ENCODE results near the gene MTCL1. TPM values are rescaled to one million over a fixed set of nuclear protein-coding genes. Genes with fewer than 3 reads are reported as not detected.
"Not testable (repeated sequence)": the region's sequence is repeated elsewhere in the genome, so short reads cannot be mapped to it uniquely, and the experiment has no call there.

The MTCL1 gene
- total and polyA plus RNA-seq, 7 experiments from 2014 or later = 0.17 to 0.81 (median 0.61) TPM; not detected in 4

DNA sequence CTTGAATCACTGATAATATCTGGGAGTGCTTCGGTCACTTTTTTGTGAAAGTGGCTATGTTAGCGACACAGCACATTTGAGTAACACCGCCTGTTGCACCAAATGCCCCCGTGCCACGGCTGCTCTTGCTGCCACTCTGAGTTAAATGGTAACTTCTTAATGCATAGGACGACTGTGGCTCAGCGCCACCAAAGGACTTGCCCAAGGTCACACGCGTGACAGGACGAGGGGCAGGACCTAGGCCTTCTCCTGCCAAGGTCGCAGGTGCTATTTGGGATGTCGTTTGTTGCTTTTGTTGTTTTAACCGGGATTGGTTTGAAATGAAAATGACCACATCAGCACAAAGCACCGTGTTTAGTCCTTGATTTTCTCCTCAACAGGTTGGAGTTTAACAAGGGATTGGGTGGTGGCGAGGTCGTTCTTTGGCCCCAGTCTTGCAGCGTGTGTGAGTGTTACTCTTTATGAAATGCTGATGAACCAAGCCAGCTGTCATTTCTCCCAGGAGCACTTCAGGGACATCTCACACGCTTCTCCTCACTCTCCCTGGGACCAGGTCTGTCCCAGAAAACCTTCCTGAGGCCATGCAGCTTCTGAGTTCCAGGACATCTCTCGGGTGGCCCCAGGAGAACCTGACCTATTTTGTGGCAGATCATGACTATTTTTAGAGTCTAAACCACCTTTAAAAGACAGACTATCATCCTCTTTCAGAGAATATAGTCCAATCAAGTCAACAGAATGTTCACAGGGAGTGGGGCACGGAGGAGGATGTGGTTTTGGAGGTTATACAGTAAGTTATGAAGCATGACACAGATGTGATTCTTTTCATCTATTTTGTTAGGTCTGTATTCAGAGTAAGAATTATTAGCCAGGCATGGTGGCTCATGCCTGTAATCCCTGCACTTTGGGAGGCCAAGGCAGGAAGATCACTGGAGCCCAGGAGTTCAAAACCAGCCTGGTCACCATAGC lies 49.9 kb downstream of the MTCL1 start:
- Histone ChIP-seq H3K27me3 (ENCODE audit: control insufficient read depth in 2 of 2, insufficient read depth in 2 of 2, low read length in 2 of 2) (no peaks in the 10 kb centered on the region), H3K9me3 (ENCODE audit: control insufficient read depth in 2 of 3, low read length in 3 of 3) (no peaks in the 10 kb centered on the region), H3K4me3 (ENCODE audit: low read length) (peak overlapping the region; percentile 4), H3K36me3 (ENCODE audit: control insufficient read depth in 2 of 3, insufficient read depth in 3 of 3, low read length in 3 of 3) (no peaks in the 10 kb centered on the region), H3K27ac (ENCODE audit: low read depth, low read length) (no peak overlapping the region), H3K4me1 (ENCODE audit: control insufficient read depth in 2 of 2, insufficient read depth in 2 of 2, low read length in 2 of 2) (peaks cover 15 to 23% of the 10 kb centered on the region in 2 donors)
- peak in 7 of 9 donors; percentile 78 to 90 (median 89) for DNase-seq
- peak overlapping the region; percentile 68 to 94 (median 79) for H3K4me3 Mint-ChIP-seq
- H3K27me3 Mint-ChIP-seq = peaks cover 0 to 18% (median 8%) of the 10 kb centered on the region in 5 donors
- H3K4me1 Mint-ChIP-seq = peaks cover 17 to 39% (median 31%) of the 10 kb centered on the region in 7 donors
- intact Hi-C loops (cut with micrococcal nuclease) = loop anchor here (1.0 to 5.0 kb wide), 7 partner anchors 11 to 720 kb away; partner anchors contain the start of genes MTCL1 (in 2 of the 2), RALBP1 (in 1 of the 2) and TWSG1 (in 1 of the 2)
- POLR2A ChIA-PET = interaction anchor here (0.9 to 1.2 kb wide), 2 partner anchors 14 to 144 kb away, joined by 3 read pairs; no protein-coding TSS in a partner anchor
- ATAC-seq = peak; percentile 97
- CTCF ChIA-PET = no interaction called here
- H3K9me3 Mint-ChIP-seq = no peaks in the 10 kb centered on the region
- H3K36me3 Mint-ChIP-seq = no peaks in the 10 kb centered on the region
- H3K27ac Mint-ChIP-seq = peak overlapping the region in 8 of 9 donors; percentile 21 to 88 (median 71)

DNA sequence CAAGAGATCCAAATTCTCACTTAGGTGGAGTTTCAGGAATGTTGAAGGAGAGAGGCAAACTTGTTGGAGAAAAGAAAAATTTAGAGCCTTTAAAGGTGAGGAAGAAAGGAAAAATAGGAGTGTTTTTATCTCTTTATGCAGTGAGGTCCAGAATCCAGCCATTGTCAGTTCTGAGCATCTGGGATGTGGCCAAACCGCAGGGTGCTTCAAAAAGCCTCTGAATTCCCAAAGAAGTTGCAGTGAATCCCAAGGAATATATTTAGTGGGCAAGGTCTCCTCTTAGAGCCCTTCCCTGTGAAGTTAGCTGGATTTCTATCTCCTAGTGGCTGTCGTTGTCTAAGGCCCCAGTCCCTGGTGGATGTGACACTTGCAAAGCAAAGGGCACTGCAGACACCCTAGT lies 51.2 kb downstream of the MTCL1 start:
- H3K4me1 Mint-ChIP-seq = peaks cover 15 to 39% (median 27%) of the 10 kb centered on the region in 7 donors
- H3K27ac Mint-ChIP-seq = no peak overlapping the region
- no peak overlapping the region for H3K4me3 Mint-ChIP-seq
- H3K27ac ChIP-seq (ENCODE audit: low read depth, low read length) = no peak overlapping the region
- POLR2A ChIA-PET = no interaction called here
- H3K9me3 Mint-ChIP-seq = peaks cover 0 to 8% (median 4%) of the 10 kb centered on the region in 11 donors
- H3K4me1 ChIP-seq (ENCODE audit: control insufficient read depth in 2 of 2, insufficient read depth in 2 of 2, low read length in 2 of 2) = peaks cover 15 to 23% of the 10 kb centered on the region in 2 donors
- intact Hi-C loops (cut with micrococcal nuclease) = loop anchor here in 1 of 2 donors (5.0 kb wide), 1 partner anchor 576 kb away; the partner anchor contains the start of gene TWSG1
- H3K36me3 Mint-ChIP-seq = peaks cover 0 to 7% (median 4%) of the 10 kb centered on the region in 5 donors
- CTCF ChIA-PET = interaction anchor here (0.6 kb wide), 1 partner anchor 318 kb away, joined by 3 read pairs; no protein-coding TSS in a partner anchor
- ATAC-seq = no peak
- no peaks in the 10 kb centered on the region for H3K9me3 ChIP-seq (ENCODE audit: control insufficient read depth in 2 of 3, low read length in 3 of 3)
- H3K4me3 ChIP-seq (ENCODE audit: low read length) = no peak overlapping the region
- no peak for DNase-seq
- H3K36me3 ChIP-seq (ENCODE audit: control insufficient read depth in 2 of 3, insufficient read depth in 3 of 3, low read length in 3 of 3) = no peaks in the 10 kb centered on the region
- no peaks in the 10 kb centered on the region for H3K27me3 ChIP-seq (ENCODE audit: control insufficient read depth in 2 of 2, insufficient read depth in 2 of 2, low read length in 2 of 2)
- peaks cover 0 to 22% (median 8%) of the 10 kb centered on the region in 5 donors for H3K27me3 Mint-ChIP-seq

DNA sequence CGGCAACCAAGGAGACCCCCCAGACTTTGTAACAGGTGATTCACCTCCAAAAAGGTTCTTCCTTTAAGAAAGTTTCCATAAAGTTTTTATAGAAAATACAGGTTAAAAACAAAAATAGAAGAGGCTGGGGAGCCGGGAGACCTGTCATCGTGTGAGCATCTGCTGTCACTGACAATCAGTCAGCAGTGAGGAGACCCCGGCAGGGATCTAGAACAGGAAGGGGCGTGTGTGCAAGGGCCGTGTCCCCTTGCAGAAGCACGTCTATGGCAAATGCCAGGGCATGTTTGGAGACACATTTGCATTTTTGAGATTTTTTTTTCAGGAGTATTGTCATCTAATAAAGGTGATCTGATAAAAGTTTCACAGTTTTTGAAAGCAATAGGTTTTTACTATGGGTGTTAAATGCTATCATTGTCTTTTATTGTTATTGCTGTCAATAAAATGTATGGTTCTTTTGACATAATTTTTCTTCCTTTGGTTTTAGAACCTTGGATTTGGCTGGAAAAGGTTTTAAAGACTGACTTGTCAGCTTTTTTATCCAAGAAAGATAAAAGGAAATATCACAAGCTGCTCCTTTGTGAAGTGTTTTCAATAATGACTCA lies 52.1 kb downstream of the MTCL1 start:
- Histone ChIP-seq H3K4me1 (ENCODE audit: control insufficient read depth in 2 of 2, insufficient read depth in 2 of 2, low read length in 2 of 2) (peaks cover 15 to 23% of the 10 kb centered on the region in 2 donors), H3K4me3 (ENCODE audit: low read length) (no peak overlapping the region), H3K27ac (ENCODE audit: low read depth, low read length) (no peak overlapping the region), H3K27me3 (ENCODE audit: control insufficient read depth in 2 of 2, insufficient read depth in 2 of 2, low read length in 2 of 2) (no peaks in the 10 kb centered on the region), H3K36me3 (ENCODE audit: control insufficient read depth in 2 of 3, insufficient read depth in 3 of 3, low read length in 3 of 3) (no peaks in the 10 kb centered on the region), H3K9me3 (ENCODE audit: control insufficient read depth in 2 of 3, low read length in 3 of 3) (no peaks in the 10 kb centered on the region)
- H3K9me3 Mint-ChIP-seq = peaks cover 0 to 17% (median 6%) of the 10 kb centered on the region in 11 donors
- DNase-seq = no peak
- ATAC-seq = no peak
- H3K27ac Mint-ChIP-seq = no peak overlapping the region
- peaks cover 0 to 15% (median 7%) of the 10 kb centered on the region in 5 donors for H3K36me3 Mint-ChIP-seq
- ChIA-PET POLR2A (interaction anchor here (0.7 kb wide), 1 partner anchor 8 kb away, joined by 5 read pairs; no protein-coding TSS in a partner anchor), CTCF (interaction anchor here (0.7 kb wide), 1 partner anchor 9 kb away, joined by 4 read pairs; no protein-coding TSS in a partner anchor)
- intact Hi-C loops (cut with micrococcal nuclease) = loop anchor here in 1 of 2 donors (5.0 kb wide), 1 partner anchor 575 kb away; the partner anchor contains the start of gene TWSG1
- peaks cover 3 to 25% (median 11%) of the 10 kb centered on the region in 5 donors for H3K27me3 Mint-ChIP-seq
- peaks cover 15 to 39% (median 27%) of the 10 kb centered on the region in 7 donors for H3K4me1 Mint-ChIP-seq
- H3K4me3 Mint-ChIP-seq = no peak overlapping the region

DNA sequence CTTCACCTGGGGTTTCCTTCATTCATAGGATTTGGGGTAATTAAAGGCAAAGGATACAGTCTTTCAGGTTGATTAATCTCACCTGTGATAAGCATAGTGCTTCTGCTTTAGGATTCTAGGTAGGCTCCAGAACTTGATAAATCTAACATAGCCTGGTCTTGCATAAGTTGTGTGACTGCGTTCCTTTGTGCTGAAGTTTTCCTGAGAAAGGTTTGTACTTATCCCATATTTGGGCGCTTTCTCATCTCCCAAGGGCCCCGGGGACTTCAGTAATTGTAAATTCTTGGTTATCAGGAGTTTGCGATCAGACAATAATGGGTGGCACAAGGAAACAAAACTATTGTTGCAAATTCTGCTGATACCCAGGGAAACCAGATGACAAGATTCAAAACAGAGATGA lies 53.1 kb downstream of the MTCL1 start:
- no peak overlapping the region for H3K4me3 ChIP-seq (ENCODE audit: low read length)
- peaks cover 0 to 16% (median 8%) of the 10 kb centered on the region in 5 donors for H3K36me3 Mint-ChIP-seq
- no peak overlapping the region for H3K27ac Mint-ChIP-seq
- H3K27me3 ChIP-seq (ENCODE audit: control insufficient read depth in 2 of 2, insufficient read depth in 2 of 2, low read length in 2 of 2) = no peaks in the 10 kb centered on the region
- H3K27me3 Mint-ChIP-seq = peaks cover 5 to 25% (median 13%) of the 10 kb centered on the region in 5 donors
- intact Hi-C loops (cut with micrococcal nuclease) = loop anchor here in 1 of 2 donors (5.0 kb wide), 1 partner anchor 574 kb away; the partner anchor contains the start of gene TWSG1
- no peaks in the 10 kb centered on the region for H3K36me3 ChIP-seq (ENCODE audit: control insufficient read depth in 2 of 3, insufficient read depth in 3 of 3, low read length in 3 of 3)
- DNase-seq (no peak), ATAC-seq (no peak)
- POLR2A ChIA-PET = no interaction called here
- no peak overlapping the region for H3K27ac ChIP-seq (ENCODE audit: low read depth, low read length)
- H3K9me3 ChIP-seq (ENCODE audit: control insufficient read depth in 2 of 3, low read length in 3 of 3) = no peaks in the 10 kb centered on the region
- H3K4me3 Mint-ChIP-seq = no peak overlapping the region
- peaks cover 15 to 36% (median 27%) of the 10 kb centered on the region in 7 donors for H3K4me1 Mint-ChIP-seq
- H3K4me1 ChIP-seq (ENCODE audit: control insufficient read depth in 2 of 2, insufficient read depth in 2 of 2, low read length in 2 of 2) = peaks cover 15 to 23% of the 10 kb centered on the region in 2 donors
- CTCF ChIA-PET = no interaction called here
- H3K9me3 Mint-ChIP-seq = peaks cover 0 to 26% (median 7%) of the 10 kb centered on the region in 11 donors

DNA sequence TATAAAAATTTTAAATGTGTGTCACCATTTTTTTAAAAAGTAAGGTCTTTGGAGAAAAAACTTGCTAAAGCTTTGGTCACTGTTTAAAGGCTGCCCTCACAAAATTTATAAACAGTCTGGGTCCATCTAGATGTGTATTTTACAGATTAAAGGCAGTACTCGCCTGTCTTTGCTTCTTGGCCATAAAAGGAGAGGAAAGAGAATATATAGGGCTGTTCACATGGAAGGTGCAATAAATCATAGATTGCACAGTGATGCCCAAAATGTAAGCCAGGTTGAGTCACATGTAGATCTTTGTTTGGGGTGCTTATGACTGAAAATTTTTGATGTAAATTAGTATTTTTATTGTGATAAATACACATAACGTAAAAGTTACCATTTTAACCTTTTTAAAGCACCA lies 55.6 kb downstream of the MTCL1 start:
- CTCF ChIA-PET = no interaction called here
- no peak overlapping the region for H3K27ac Mint-ChIP-seq
- ATAC-seq (no peak), DNase-seq (no peak)
- Histone ChIP-seq H3K27ac (ENCODE audit: low read depth, low read length) (no peak overlapping the region), H3K27me3 (ENCODE audit: control insufficient read depth in 2 of 2, insufficient read depth in 2 of 2, low read length in 2 of 2) (no peaks in the 10 kb centered on the region), H3K9me3 (ENCODE audit: control insufficient read depth in 2 of 3, low read length in 3 of 3) (no peaks in the 10 kb centered on the region), H3K4me3 (ENCODE audit: low read length) (no peak overlapping the region), H3K4me1 (ENCODE audit: control insufficient read depth in 2 of 2, insufficient read depth in 2 of 2, low read length in 2 of 2) (peaks cover under 1 to 7% of the 10 kb centered on the region in 2 donors), H3K36me3 (ENCODE audit: control insufficient read depth in 2 of 3, insufficient read depth in 3 of 3, low read length in 3 of 3) (no peaks in the 10 kb centered on the region)
- no peak overlapping the region for H3K4me3 Mint-ChIP-seq
- intact Hi-C loops (cut with micrococcal nuclease) = no loop called here
- peaks cover 1 to 17% (median 9%) of the 10 kb centered on the region in 7 donors for H3K4me1 Mint-ChIP-seq
- POLR2A ChIA-PET = no interaction called here
- H3K27me3 Mint-ChIP-seq = peaks cover 5 to 23% (median 13%) of the 10 kb centered on the region in 5 donors
- peaks cover 0 to 28% (median 7%) of the 10 kb centered on the region in 11 donors for H3K9me3 Mint-ChIP-seq
- peaks cover 0 to 16% (median 10%) of the 10 kb centered on the region in 5 donors for H3K36me3 Mint-ChIP-seq

DNA sequence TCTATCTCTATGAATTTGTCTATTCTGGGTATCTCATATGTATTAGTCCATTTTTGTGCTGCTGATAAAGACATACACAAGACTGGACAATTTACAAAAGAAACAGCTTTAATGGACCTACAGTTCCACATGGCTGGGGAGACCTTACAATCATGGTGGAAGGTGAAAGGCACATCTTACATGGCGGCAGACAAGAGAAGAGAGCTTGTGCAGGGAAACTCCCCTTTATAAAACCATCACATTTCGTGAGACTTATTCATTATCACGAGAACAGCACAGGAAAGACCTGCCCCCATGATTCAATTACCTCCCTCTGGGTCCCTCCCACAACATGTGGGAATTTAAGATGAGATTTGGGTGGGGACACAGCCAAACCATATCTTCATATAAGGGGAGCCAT lies 56.2 kb downstream of the MTCL1 start:
- H3K9me3 ChIP-seq (ENCODE audit: control insufficient read depth in 2 of 3, low read length in 3 of 3); CTCF ChIA-PET; H3K27ac Mint-ChIP-seq; H3K4me1 ChIP-seq (ENCODE audit: control insufficient read depth in 2 of 2, insufficient read depth in 2 of 2, low read length in 2 of 2); H3K4me3 ChIP-seq (ENCODE audit: low read length); DNase-seq; POLR2A ChIA-PET; H3K4me3 Mint-ChIP-seq; intact Hi-C loops (cut with micrococcal nuclease); H3K36me3 ChIP-seq (ENCODE audit: control insufficient read depth in 2 of 3, insufficient read depth in 3 of 3, low read length in 3 of 3); H3K27ac ChIP-seq (ENCODE audit: low read depth, low read length); H3K27me3 ChIP-seq (ENCODE audit: control insufficient read depth in 2 of 2, insufficient read depth in 2 of 2, low read length in 2 of 2); ATAC-seq: not testable (repeated sequence)
- H3K9me3 Mint-ChIP-seq = peaks cover 0 to 28% (median 7%) of the 10 kb centered on the region in 11 donors
- H3K27me3 Mint-ChIP-seq = peaks cover 5 to 23% (median 13%) of the 10 kb centered on the region in 5 donors
- H3K4me1 Mint-ChIP-seq = peaks cover 0 to 11% (median 6%) of the 10 kb centered on the region in 7 donors
- H3K36me3 Mint-ChIP-seq = peaks cover 0 to 16% (median 10%) of the 10 kb centered on the region in 5 donors

Data from naive thymus-derived CD4-positive, alpha-beta T cell (primary cell).